CD4-positive, alpha-beta T cell treated with Interferon gamma for 1 hour (primary cell): ENCODE measurements around the gene DOCK4.

ENCODE experiments used
- DNase-seq: peaks from one replicate; pipeline ENCODE4 v3.0.0-alpha.2; 2020

Gene DOCK4

GRCh38 chr7:111785076-111785475 lies 421.1 kb downstream of the DOCK4 start:
- DNase-seq: no peak

- DNase-seq: no peak
Observed at GRCh38 chr7:111784296-111784695, 421.9 kb downstream of the DOCK4 start.

- no peak for DNase-seq
Observed at GRCh38 chr7:111783854-111784253, 422.3 kb downstream of the DOCK4 start.

- DNase-seq: no peak
Observed at GRCh38 chr7:111780527-111780926, 425.7 kb downstream of the DOCK4 start.

- DNase-seq: no peak
Observed at GRCh38 chr7:111775206-111775605, 431.0 kb downstream of the DOCK4 start.

GRCh38 chr7:111772716-111773115 lies 433.5 kb downstream of the DOCK4 start:
- no peak for DNase-seq

- no peak for DNase-seq
Observed at GRCh38 chr7:111771638-111772037, 434.6 kb downstream of the DOCK4 start.

- DNase-seq: no peak
Observed at GRCh38 chr7:111770116-111770515, 436.1 kb downstream of the DOCK4 start.

GRCh38 chr7:111765751-111766643 lies 440.2 kb downstream of the DOCK4 start:
- no peak for DNase-seq

- DNase-seq: no peak
Observed at GRCh38 chr7:111763221-111763801, 442.9 kb downstream of the DOCK4 start.

GRCh38 chr7:111762799-111763198 lies 443.4 kb downstream of the DOCK4 start:
- no peak for DNase-seq

GRCh38 chr7:111762211-111762610 lies 444.0 kb downstream of the DOCK4 start:
- no peak for DNase-seq

GRCh38 chr7:111760043-111760442 lies 446.2 kb downstream of the DOCK4 start:
- no peak for DNase-seq

- DNase-seq: no peak
Observed at GRCh38 chr7:111758332-111758731, 447.9 kb downstream of the DOCK4 start.

GRCh38 chr7:111756687-111757178 lies 449.5 kb downstream of the DOCK4 start:
- DNase-seq: no peak

- DNase-seq: no peak
Observed at GRCh38 chr7:111755383-111755782, 450.8 kb downstream of the DOCK4 start.

- DNase-seq: no peak
Observed at GRCh38 chr7:111753968-111754367, 452.2 kb downstream of the DOCK4 start.

- DNase-seq: peak; percentile 24
Observed at GRCh38 chr7:111752022-111752582, 454.1 kb downstream of the DOCK4 start.

- no peak for DNase-seq
Observed at GRCh38 chr7:111750878-111751277, 455.3 kb downstream of the DOCK4 start.

- no peak for DNase-seq
Observed at GRCh38 chr7:111750228-111750627, 456.0 kb downstream of the DOCK4 start.

GRCh38 chr7:111749625-111750024 lies 456.6 kb downstream of the DOCK4 start:
- DNase-seq: no peak

- DNase-seq: no peak
Observed at GRCh38 chr7:111747718-111748117, 458.5 kb downstream of the DOCK4 start.

- no peak for DNase-seq
Observed at GRCh38 chr7:111746950-111747349, 459.2 kb downstream of the DOCK4 start.
